Adrenal gland (tissue), 5 donors: Measurements from ENCODE around the gene C17orf50.
A peak's percentile ranks its signal among the peaks of the same experiment; 100 is the strongest.

Experiments used
- CTCF ChIP-seq, 6 experiments: fragments of 450-650 bp in 4 of 6; fragments of 200-600 bp in 2 of 6; sonication (generic) in 1 of 6; IDR thresholded peaks; 1 replicate in 5 of 6; 2 replicates in 1 of 6; pipeline versions ENCODE4 v1.5.1 to v1.8.0; 2016 to 2021; ENCODE audit warnings: antibody characterized with exemption in 6 of 6, mild to moderate bottlenecking in 2 of 6, moderate library complexity in 1 of 6
- POLR2A ChIP-seq, 2 donors: fragments of 450-650 bp; IDR thresholded peaks; one replicate each; pipeline ENCODE4 v1.6.1; 2017; ENCODE audit warnings: antibody characterized with exemption in 2 of 2, mild to moderate bottlenecking in 2 of 2, moderate library complexity in 1 of 2
- donor health status: DM: no; HTN: no; CAD: no.

GRCh38 chr17:35747540-35748017 is 13.1 kb upstream of the C17orf50 start:
- TF ChIP-seq CTCF (IDR thresholded peaks at IDR 0.05), result peak; percentile 87 to 97 (median 92)
- TF ChIP-seq POLR2A (IDR thresholded peaks at IDR 0.05), result no peak
